SU-DHL-6 (cell line): ENCODE results near the gene CTDSP1.

Experiments
- H2AFZ ChIP-seq: fragments of 200-600 bp; sonication (generic); 2 replicates; pipeline ENCODE4 v1.6.1; 2014; ENCODE audit warnings: low read depth, mild to moderate bottlenecking, moderate library complexity, mixed read lengths, antibody characterized with exemption, low read length; ENCODE audit not compliant: severe bottlenecking
- H3F3A ChIP-seq: fragments of 200-600 bp; shearing (Covaris generic); 2 replicates; pipeline ENCODE4 v1.6.0; 2016; ENCODE audit warnings: antibody characterized with exemption, mild to moderate bottlenecking; ENCODE audit not compliant: insufficient read depth
- H3K27ac ChIP-seq: fragments of 200-600 bp; sonication (generic); 2 replicates; pipeline ENCODE4 v1.5.1; 2016; ENCODE audit warnings: low read depth, mild to moderate bottlenecking, low read length, moderate library complexity, mixed read lengths
- H3K27me3 ChIP-seq: fragments of 200-600 bp; sonication (generic), shearing (Covaris generic); 2 replicates; pipeline ENCODE4 v1.6.0; 2014; ENCODE audit warnings: mild to moderate bottlenecking, low read length
- H3K36me3 ChIP-seq: fragments of 200-600 bp; sonication (generic); 2 replicates; pipeline ENCODE4 v1.6.1; 2014; ENCODE audit warnings: mild to moderate bottlenecking, low read length, mixed read lengths
- H3K4me2 ChIP-seq: fragments of 300-600, 200-600 bp; shearing (Covaris generic), sonication (generic); 2 replicates; pipeline ENCODE4 v1.6.0; 2014; ENCODE audit warnings: low read length, low read depth, mild to moderate bottlenecking; ENCODE audit not compliant: poor library complexity, severe bottlenecking
- H3K4me3 ChIP-seq: fragments of 200-600 bp; sonication (generic); 2 replicates; pipeline ENCODE4 v1.5.1; 2014; ENCODE audit warnings: antibody characterized with exemption, low read length, mild to moderate bottlenecking, mixed read lengths; ENCODE audit not compliant: insufficient read depth, poor library complexity, severe bottlenecking
- H3K79me2 ChIP-seq: fragments of 200-600 bp; sonication (generic); 2 replicates; pipeline ENCODE4 v1.6.1; 2014; ENCODE audit warnings: mild to moderate bottlenecking, low read length, moderate library complexity; ENCODE audit not compliant: insufficient read depth
- H3K9ac ChIP-seq: fragments of 200-600 bp; sonication (generic); 2 replicates; pipeline ENCODE4 v1.7.0; 2014; ENCODE audit warnings: mild to moderate bottlenecking, low read length
- H3K9me2 ChIP-seq: fragments of 200-600 bp; sonication (generic); replicated peaks from 2 replicates; pipeline ENCODE4 v1.6.1; 2014; ENCODE audit warnings: low read length; ENCODE audit not compliant: insufficient read depth
- H3K9me3 ChIP-seq: fragments of 200-600 bp; sonication (generic); 2 replicates; pipeline ENCODE4 v1.6.1; 2014; ENCODE audit warnings: low read length, mixed read lengths; ENCODE audit not compliant: insufficient read depth
- H4K20me1 ChIP-seq: fragments of 200-600 bp; sonication (generic); 2 replicates; pipeline ENCODE4 v1.6.1; 2014; ENCODE audit warnings: low read depth, mild to moderate bottlenecking, antibody characterized with exemption, low read length, moderate library complexity, mixed read lengths
- EZH2phosphoT487 ChIP-seq: fragments of 200-600 bp; sonication (generic), shearing (Covaris generic); conservative IDR thresholded peaks from 2 replicates; pipeline ENCODE4 v1.6.1; 2018; ENCODE audit warnings: mild to moderate bottlenecking, antibody characterized with exemption, low read length, moderate library complexity, mixed read lengths
- TF ChIP-seq, protein P1 (sequence below): fragments of 200-600 bp; sonication (generic); IDR thresholded peaks from one replicate; pipeline ENCODE4 v1.5.1; 2017; ENCODE audit warnings: antibody characterized with exemption, mild to moderate bottlenecking, low read length, moderate library complexity; ENCODE audit not compliant: insufficient read depth, poor library complexity, severe bottlenecking

The CTDSP1 gene

DNA sequence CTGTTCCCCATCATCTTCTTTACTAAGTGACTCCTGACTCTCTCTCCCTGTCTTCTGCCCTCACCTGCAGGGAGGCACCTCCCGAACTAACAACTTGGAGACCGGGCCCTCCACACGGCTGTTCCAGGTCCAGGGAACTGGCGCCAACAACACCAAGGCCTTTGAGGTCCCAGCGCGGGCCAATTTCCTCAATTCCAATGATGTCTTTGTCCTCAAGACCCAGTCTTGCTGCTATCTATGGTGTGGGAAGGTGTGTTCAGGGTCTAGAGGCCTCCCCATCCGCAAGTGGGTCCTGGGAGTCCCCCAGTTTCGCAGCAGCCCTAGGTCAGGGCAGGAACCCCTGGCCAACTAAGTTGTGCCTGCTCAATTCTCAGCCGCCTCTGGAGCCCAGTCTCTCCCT is 34.8 kb downstream of the CTDSP1 start:
- Histone ChIP-seq H3K9ac (no peak overlapping the region), H4K20me1 (no peaks in the 10 kb centered on the region), H3K4me3 (no peak overlapping the region), H3K79me2 (no peaks in the 10 kb centered on the region), H3K4me2 (no peak overlapping the region), H2AFZ (no peak overlapping the region), H3K36me3 (no peaks in the 10 kb centered on the region), H3K9me2 (no peaks in the 10 kb centered on the region), H3F3A (no peaks in the 10 kb centered on the region), H3K9me3 (no peaks in the 10 kb centered on the region), H3K27ac (no peak overlapping the region), H3K27me3 (no peaks in the 10 kb centered on the region)
- TF ChIP-seq, protein P1, sequence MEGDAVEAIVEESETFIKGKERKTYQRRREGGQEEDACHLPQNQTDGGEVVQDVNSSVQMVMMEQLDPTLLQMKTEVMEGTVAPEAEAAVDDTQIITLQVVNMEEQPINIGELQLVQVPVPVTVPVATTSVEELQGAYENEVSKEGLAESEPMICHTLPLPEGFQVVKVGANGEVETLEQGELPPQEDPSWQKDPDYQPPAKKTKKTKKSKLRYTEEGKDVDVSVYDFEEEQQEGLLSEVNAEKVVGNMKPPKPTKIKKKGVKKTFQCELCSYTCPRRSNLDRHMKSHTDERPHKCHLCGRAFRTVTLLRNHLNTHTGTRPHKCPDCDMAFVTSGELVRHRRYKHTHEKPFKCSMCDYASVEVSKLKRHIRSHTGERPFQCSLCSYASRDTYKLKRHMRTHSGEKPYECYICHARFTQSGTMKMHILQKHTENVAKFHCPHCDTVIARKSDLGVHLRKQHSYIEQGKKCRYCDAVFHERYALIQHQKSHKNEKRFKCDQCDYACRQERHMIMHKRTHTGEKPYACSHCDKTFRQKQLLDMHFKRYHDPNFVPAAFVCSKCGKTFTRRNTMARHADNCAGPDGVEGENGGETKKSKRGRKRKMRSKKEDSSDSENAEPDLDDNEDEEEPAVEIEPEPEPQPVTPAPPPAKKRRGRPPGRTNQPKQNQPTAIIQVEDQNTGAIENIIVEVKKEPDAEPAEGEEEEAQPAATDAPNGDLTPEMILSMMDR: no peak
- TF ChIP-seq EZH2phosphoT487: no peak

GRCh38 chr2:218435003-218435982 is 35.6 kb downstream of the CTDSP1 start:
- no peaks in the 10 kb centered on the region for H3F3A ChIP-seq
- TF ChIP-seq, protein P1: no peak
- TF ChIP-seq EZH2phosphoT487: no peak
- H3K79me2 ChIP-seq: no peaks in the 10 kb centered on the region
- H3K9me3 ChIP-seq: no peaks in the 10 kb centered on the region
- H3K36me3 ChIP-seq: no peaks in the 10 kb centered on the region
- no peak overlapping the region for H3K9ac ChIP-seq
- H2AFZ ChIP-seq: no peak overlapping the region
- no peaks in the 10 kb centered on the region for H3K27me3 ChIP-seq
- no peak overlapping the region for H3K27ac ChIP-seq
- H3K9me2 ChIP-seq: no peaks in the 10 kb centered on the region
- no peak overlapping the region for H3K4me2 ChIP-seq
- H4K20me1 ChIP-seq: no peaks in the 10 kb centered on the region
- H3K4me3 ChIP-seq: no peak overlapping the region

DNA sequence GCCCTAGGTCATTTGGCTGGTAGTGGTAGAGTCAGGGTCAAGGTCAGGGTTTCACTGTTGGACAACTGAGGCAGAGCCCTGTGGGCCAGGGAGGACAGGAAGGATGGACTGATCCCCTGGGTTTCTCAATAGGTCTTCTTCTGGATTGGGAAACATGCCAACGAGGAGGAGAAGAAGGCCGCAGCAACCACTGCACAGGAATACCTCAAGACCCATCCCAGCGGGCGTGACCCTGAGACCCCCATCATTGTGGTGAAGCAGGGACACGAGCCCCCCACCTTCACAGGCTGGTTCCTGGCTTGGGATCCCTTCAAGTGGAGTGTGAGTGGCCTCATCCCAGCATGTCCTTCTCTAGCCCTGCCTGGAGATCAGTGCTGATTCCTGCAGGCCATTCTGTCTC is 37.3 kb downstream of the CTDSP1 start:
- Histone ChIP-seq H3K36me3 (no peaks in the 10 kb centered on the region), H3K9me3 (no peaks in the 10 kb centered on the region), H3F3A (no peaks in the 10 kb centered on the region), H3K9me2 (no peaks in the 10 kb centered on the region), H3K79me2 (no peaks in the 10 kb centered on the region), H3K9ac (no peak overlapping the region), H3K4me2 (no peak overlapping the region), H3K4me3 (no peak overlapping the region), H3K27ac (no peak overlapping the region), H4K20me1 (no peaks in the 10 kb centered on the region), H2AFZ (no peak overlapping the region), H3K27me3 (no peaks in the 10 kb centered on the region)
- TF ChIP-seq, protein P1: no peak
- TF ChIP-seq EZH2phosphoT487: no peak
